PC-3 (cell line): ENCODE measurements around the gene KIF6. TPM values are rescaled to one million over a fixed set of nuclear protein-coding genes. Genes with fewer than 3 reads are reported as not detected.

Source experiments
- ATAC-seq: fragments of 200-7000 bp; cut with Tn5 transposase; 2 replicates; pipeline ENCODE4 v1.9.1; 2020; ENCODE audit warnings: mild to moderate bottlenecking, moderate library complexity
- BruUV-seq: library from RNA; stranded (reverse); fragments of 400-500 nt; replicated peaks from 2 replicates; lab custom pipeline; 2021; lab: Mats Ljungman, UMichigan
- CTCF ChIA-PET: fragments of 300-600 bp; sonication (Branson Sonifier 250); formaldehyde crosslinking; loops from one replicate; lab custom pipeline; 2022; ENCODE audit warnings: antibody characterized with exemption; lab: Charles Lee
- POLR2A ChIA-PET: fragments of 300-600 bp; sonication (Branson Sonifier 250); formaldehyde crosslinking; loops from one replicate; lab custom pipeline; 2022; ENCODE audit warnings: antibody characterized with exemption; ENCODE audit not compliant: unreplicated experiment; lab: Charles Lee
- DNase-seq: peaks from one replicate; pipeline ENCODE4 v3.0.0-alpha.2; 2015
- H2AFZ ChIP-seq: fragments of 300-600 bp; sonication (generic); 2 replicates; pipeline ENCODE4 v1.6.0; 2016; ENCODE audit warnings: antibody characterized with exemption, low read length
- H3F3A ChIP-seq: fragments of 300-600 bp; sonication (generic); one replicate; pipeline ENCODE4 v1.6.0; 2017; ENCODE audit warnings: antibody characterized with exemption, low read length, control low read depth, mild to moderate bottlenecking; ENCODE audit not compliant: unreplicated experiment
- H3K27ac ChIP-seq: fragments of 300-600 bp; sonication (generic); 2 replicates; pipeline ENCODE4 v1.5.1; 2016; ENCODE audit warnings: mild to moderate bottlenecking, low read length
- H3K27me3 ChIP-seq: fragments of 300-600 bp; sonication (generic); 2 replicates; pipeline ENCODE4 v1.6.1; 2016; ENCODE audit warnings: low read length, mixed read lengths
- H3K36me3 ChIP-seq: fragments of 300-600 bp; sonication (generic); 2 replicates; pipeline ENCODE4 v1.6.1; 2016; ENCODE audit warnings: low read depth, mixed run types, low read length, mixed read lengths
- H3K4me1 ChIP-seq: fragments of 300-600 bp; sonication (generic); 2 replicates; pipeline ENCODE4 v1.5.1; 2016; ENCODE audit warnings: low read length; ENCODE audit not compliant: insufficient read depth
- H3K4me2 ChIP-seq: fragments of 300-600 bp; sonication (generic); 2 replicates; pipeline ENCODE4 v1.6.0; 2016; ENCODE audit warnings: low read length
- H3K4me3 ChIP-seq: fragments of 300-600 bp; sonication (generic); 2 replicates; pipeline ENCODE4 v1.5.1; 2016; ENCODE audit warnings: mild to moderate bottlenecking, low read length, mixed read lengths
- H3K79me2 ChIP-seq: fragments of 300-600 bp; sonication (generic); 2 replicates; pipeline ENCODE4 v1.6.1; 2017; ENCODE audit warnings: low read length, mixed read lengths
- H3K9ac ChIP-seq: fragments of 300-600 bp; sonication (generic); 2 replicates; pipeline ENCODE4 v1.6.0; 2016; ENCODE audit warnings: mild to moderate bottlenecking, low read length
- H3K9me2 ChIP-seq: fragments of 300-600 bp; sonication (generic); replicated peaks from 2 replicates; pipeline ENCODE4 v1.6.1; 2016; ENCODE audit warnings: mixed run types, low read length, mixed read lengths
- H3K9me3 ChIP-seq: fragments of 300-600 bp; sonication (generic); 2 replicates; pipeline ENCODE4 v1.6.1; 2016; ENCODE audit warnings: low read length, mixed read lengths
- H4K20me1 ChIP-seq: fragments of 300-600 bp; sonication (generic); 2 replicates; pipeline ENCODE4 v1.6.1; 2016; ENCODE audit warnings: low read length, mixed read lengths
- CTCF ChIP-seq: fragments of 300-600 bp; sonication (generic); conservative IDR thresholded peaks from 2 replicates; pipeline ENCODE4 v1.5.1; 2017; ENCODE audit warnings: antibody characterized with exemption, low read depth, mild to moderate bottlenecking, low read length
- EZH2 ChIP-seq: fragments of 300-600 bp; sonication (generic); IDR thresholded peaks from one replicate; pipeline ENCODE4 v1.6.1; 2017; ENCODE audit warnings: antibody characterized with exemption, mild to moderate bottlenecking, low read length; ENCODE audit not compliant: unreplicated experiment
- EZH2phosphoT487 ChIP-seq: fragments of 300-600 bp; sonication (generic); IDR thresholded peaks from 2 replicates; pipeline ENCODE4 v1.6.1; 2018; ENCODE audit warnings: mild to moderate bottlenecking, antibody characterized with exemption, low read length, borderline replicate concordance
- intact Hi-C: fragments of 100-400 bp; cut with micrococcal nuclease; formaldehyde crosslinking; loops from 2 replicates; pipeline ENCODE4 v1.9.0; 2023
- total RNA-seq: library from RNA; depleted of rRNA; stranded (reverse); fragments of >200 nt; gene quantifications from 2 replicates; pipeline ENCODE4 v1.2.3, GENCODE V29; 2014

The KIF6 gene
- total RNA-seq, 1 experiment from 2014 or later, result 0.07 TPM

DNA sequence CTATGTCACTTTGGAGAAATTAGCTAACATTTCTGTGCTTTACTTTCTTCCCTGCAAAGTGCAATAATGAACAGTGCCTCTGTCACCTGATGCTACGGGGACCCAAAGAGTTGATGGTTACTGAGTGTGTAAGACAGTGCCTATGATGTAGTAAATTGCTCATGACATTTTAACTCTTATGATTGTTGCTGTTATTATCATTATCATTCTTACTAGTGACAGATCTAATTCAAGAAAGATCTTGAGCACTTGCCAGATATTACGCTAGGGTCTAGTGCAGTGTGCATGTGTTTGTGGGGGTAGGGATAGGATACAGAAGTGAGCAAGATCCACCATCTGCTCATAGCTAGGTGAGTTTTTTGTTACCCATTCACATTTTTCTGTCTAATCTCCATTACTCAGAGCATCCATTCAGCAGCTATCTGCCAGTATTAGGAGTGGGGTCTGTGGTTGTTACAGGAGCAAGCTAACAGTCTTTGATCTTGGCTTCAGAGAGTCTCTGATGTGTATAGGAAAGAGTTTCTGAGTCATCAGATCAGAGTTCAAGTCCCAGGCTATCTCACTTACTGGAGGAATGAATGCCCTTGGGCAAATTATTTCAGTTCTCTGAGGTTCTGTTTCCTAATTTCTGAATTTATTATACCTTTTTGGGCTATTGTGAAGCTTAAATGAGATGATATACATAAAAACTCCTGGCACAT lies 33.8 kb upstream of the KIF6 start:
- Histone ChIP-seq H3K4me1 (no peaks in the 10 kb centered on the region), H3F3A (no peaks in the 10 kb centered on the region), H3K4me2 (no peak overlapping the region), H3K9me3 (no peaks in the 10 kb centered on the region), H3K4me3 (no peak overlapping the region), H3K27ac (no peak overlapping the region), H3K36me3 (no peaks in the 10 kb centered on the region), H2AFZ (no peak overlapping the region), H3K79me2 (no peaks in the 10 kb centered on the region), H3K9ac (no peak overlapping the region), H3K27me3 (0 out of 2 replicates have a peak, but pooled peaks cover under 1% of the 10 kb centered on the region), H3K9me2 (no peaks in the 10 kb centered on the region), H4K20me1 (no peaks in the 10 kb centered on the region)
- BruUV-seq, result no TSS peak
- CTCF ChIA-PET, result no interaction called here
- TF ChIP-seq EZH2 (no peak), EZH2phosphoT487 (no peak), CTCF (no peak)
- POLR2A ChIA-PET, result interaction anchor here (0.6 kb wide), 1 partner anchor 406 kb away, joined by 9 read pairs; no protein-coding TSS in a partner anchor
- ATAC-seq (no peak), DNase-seq (no peak)
- intact Hi-C loops, result no loop called here

DNA sequence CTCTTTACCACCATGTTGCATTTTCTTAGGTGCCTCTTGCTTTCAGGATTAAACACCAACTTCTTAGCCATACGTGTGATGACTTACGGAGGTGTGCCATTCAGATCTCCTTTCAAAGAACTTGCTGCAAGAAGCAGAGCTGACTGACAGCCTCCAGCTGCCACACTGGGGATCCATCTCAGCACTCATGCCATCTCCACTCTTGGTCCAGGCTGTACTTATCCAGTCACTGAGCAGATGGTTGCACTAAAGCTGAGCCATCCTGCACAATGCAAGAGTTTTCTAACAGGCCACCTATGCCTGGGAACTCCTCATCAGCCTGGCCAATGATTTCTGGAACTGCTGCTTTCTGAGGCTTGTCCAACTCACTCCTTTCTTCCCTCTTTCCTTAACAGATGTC lies 31.4 kb upstream of the KIF6 start:
- H3K4me1 ChIP-seq, result no peaks in the 10 kb centered on the region
- H3K9me2 ChIP-seq, result no peaks in the 10 kb centered on the region
- H3K79me2 ChIP-seq, result no peaks in the 10 kb centered on the region
- H2AFZ ChIP-seq, result no peak overlapping the region
- intact Hi-C loops, result no loop called here
- no peaks in the 10 kb centered on the region for H3F3A ChIP-seq
- no peak overlapping the region for H3K27ac ChIP-seq
- no peak for DNase-seq
- CTCF ChIA-PET, result no interaction called here
- H3K4me3 ChIP-seq, result no peak overlapping the region
- no TSS peak for BruUV-seq
- H3K36me3 ChIP-seq, result no peaks in the 10 kb centered on the region
- H3K9ac ChIP-seq, result no peak overlapping the region
- no peaks in the 10 kb centered on the region for H3K9me3 ChIP-seq
- POLR2A ChIA-PET, result no interaction called here
- TF ChIP-seq EZH2 (no peak), CTCF (no peak)
- H4K20me1 ChIP-seq, result no peaks in the 10 kb centered on the region
- no peak for ATAC-seq
- H3K4me2 ChIP-seq, result no peak overlapping the region
- H3K27me3 ChIP-seq, result 0 out of 2 replicates have a peak, but pooled peaks cover 11% of the 10 kb centered on the region

GRCh38 chr6:39755231-39755630 lies 30.0 kb upstream of the KIF6 start:
- Histone ChIP-seq H3K4me1 (no peaks in the 10 kb centered on the region), H3K9ac (no peak overlapping the region), H2AFZ (no peak overlapping the region), H3K36me3 (no peaks in the 10 kb centered on the region), H4K20me1 (no peaks in the 10 kb centered on the region), H3K79me2 (no peaks in the 10 kb centered on the region), H3F3A (no peaks in the 10 kb centered on the region), H3K9me2 (no peaks in the 10 kb centered on the region), H3K27ac (no peak overlapping the region), H3K4me3 (no peak overlapping the region), H3K4me2 (no peak overlapping the region), H3K27me3 (0 out of 2 replicates have a peak, but pooled peaks cover 11% of the 10 kb centered on the region), H3K9me3 (no peaks in the 10 kb centered on the region)
- TF ChIP-seq EZH2 (no peak), EZH2phosphoT487 (no peak), CTCF (no peak)
- DNase-seq (no peak), ATAC-seq (no peak)
- POLR2A ChIA-PET, result no interaction called here
- CTCF ChIA-PET, result no interaction called here
- no TSS peak for BruUV-seq
- intact Hi-C loops, result no loop called here
